Left ventricle myocardium inferior (tissue), 1 donor: ENCODE measurements around the gene WNK1. TPM values are rescaled to one million over a fixed set of nuclear protein-coding genes. Genes with fewer than 3 reads are reported as not detected.
"Not testable (repeated sequence)": the region's sequence is repeated elsewhere in the genome, so short reads cannot be mapped to it uniquely, and the experiment has no call there.

Experiments
- DNase-seq: peaks from one replicate; pipeline ENCODE4 v3.0.0-alpha.2; 2020
- H3K27ac ChIP-seq: fragments of 200-600 bp; replicated peaks from 2 replicates; pipeline ENCODE4 v1.8.0; 2021
- H3K27me3 ChIP-seq: fragments of 200-600 bp; 2 replicates; pipeline ENCODE4 v1.8.0; 2021; ENCODE audit warnings: low read depth
- H3K36me3 ChIP-seq: fragments of 200-600 bp; 2 replicates; pipeline ENCODE4 v1.8.0; 2021
- H3K4me1 ChIP-seq: fragments of 200-600 bp; 2 replicates; pipeline ENCODE4 v1.8.0; 2021
- H3K4me3 ChIP-seq: fragments of 200-600 bp; 2 replicates; pipeline ENCODE4 v1.8.0; 2021; ENCODE audit warnings: mild to moderate bottlenecking, moderate library complexity
- H3K9me3 ChIP-seq: fragments of 200-600 bp; replicated peaks from 2 replicates; pipeline ENCODE4 v1.8.0; 2021
- intact Hi-C: fragments of 100-400 bp; cut with micrococcal nuclease; formaldehyde crosslinking; loops from one replicate; pipeline ENCODE4 v1.11.0; 2022
- total RNA-seq: library from RNA; stranded (reverse); fragmentation: NEBNext Ultra II Directional; extraction: Animal tissue kit (Norgen Biotek cat#: 25700); gene quantifications from one replicate; pipeline ENCODE4 v1.2.1, GENCODE V29; 2021
- TF ChIP-seq, protein P1 (sequence below): fragments of 200-600 bp; IDR thresholded peaks from 2 replicates; pipeline ENCODE4 v1.8.0; 2021; ENCODE audit warnings: antibody characterized with exemption, mild to moderate bottlenecking, borderline replicate concordance
- donor health status: DM: no; HTN: yes; CAD: no; lungs with severe emphysema.

Gene WNK1
- total RNA-seq, 1 donor from 2014 or later: 289 TPM

- no peaks in the 10 kb centered on the region for H3K27me3 ChIP-seq
- intact Hi-C loops: no loop called here
- DNase-seq: no peak
- H3K9me3 ChIP-seq: no peaks in the 10 kb centered on the region
- TF ChIP-seq, protein P1, sequence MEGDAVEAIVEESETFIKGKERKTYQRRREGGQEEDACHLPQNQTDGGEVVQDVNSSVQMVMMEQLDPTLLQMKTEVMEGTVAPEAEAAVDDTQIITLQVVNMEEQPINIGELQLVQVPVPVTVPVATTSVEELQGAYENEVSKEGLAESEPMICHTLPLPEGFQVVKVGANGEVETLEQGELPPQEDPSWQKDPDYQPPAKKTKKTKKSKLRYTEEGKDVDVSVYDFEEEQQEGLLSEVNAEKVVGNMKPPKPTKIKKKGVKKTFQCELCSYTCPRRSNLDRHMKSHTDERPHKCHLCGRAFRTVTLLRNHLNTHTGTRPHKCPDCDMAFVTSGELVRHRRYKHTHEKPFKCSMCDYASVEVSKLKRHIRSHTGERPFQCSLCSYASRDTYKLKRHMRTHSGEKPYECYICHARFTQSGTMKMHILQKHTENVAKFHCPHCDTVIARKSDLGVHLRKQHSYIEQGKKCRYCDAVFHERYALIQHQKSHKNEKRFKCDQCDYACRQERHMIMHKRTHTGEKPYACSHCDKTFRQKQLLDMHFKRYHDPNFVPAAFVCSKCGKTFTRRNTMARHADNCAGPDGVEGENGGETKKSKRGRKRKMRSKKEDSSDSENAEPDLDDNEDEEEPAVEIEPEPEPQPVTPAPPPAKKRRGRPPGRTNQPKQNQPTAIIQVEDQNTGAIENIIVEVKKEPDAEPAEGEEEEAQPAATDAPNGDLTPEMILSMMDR: no peak
- H3K27ac ChIP-seq: no peak overlapping the region
- H3K36me3 ChIP-seq: peaks cover 56% of the 10 kb centered on the region
- H3K4me1 ChIP-seq: peaks cover 4% of the 10 kb centered on the region
- H3K4me3 ChIP-seq: no peak overlapping the region
These were observed 178.7 kb downstream of the WNK1 start for GRCh38 chr12:931060-931459.

DNA sequence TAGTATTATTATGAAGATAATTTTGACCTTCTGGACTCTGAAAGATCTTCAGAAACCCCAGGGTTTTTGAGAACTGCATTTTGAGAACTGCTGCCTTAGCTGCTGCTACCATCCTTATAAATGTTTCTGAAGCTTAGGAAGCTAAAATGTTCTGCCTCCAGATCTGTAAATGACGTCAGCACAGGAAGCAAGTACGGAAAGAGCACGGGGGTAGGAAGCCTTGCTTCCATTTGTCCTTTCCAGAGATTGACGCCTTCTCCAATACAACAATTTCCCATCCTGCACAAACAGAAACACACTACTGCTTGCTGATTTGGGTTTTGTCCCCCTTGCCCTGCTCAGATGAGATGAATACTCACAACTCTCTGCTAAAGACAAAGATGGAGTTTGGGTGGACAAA is 179.2 kb downstream of the WNK1 start:
- Histone ChIP-seq H3K36me3 (peaks cover 50% of the 10 kb centered on the region), H3K9me3 (no peaks in the 10 kb centered on the region), H3K27me3 (no peaks in the 10 kb centered on the region), H3K27ac (no peak overlapping the region), H3K4me1 (peaks cover 4% of the 10 kb centered on the region), H3K4me3 (no peak overlapping the region)
- TF ChIP-seq, protein P1: no peak
- intact Hi-C loops: no loop called here
- DNase-seq: no peak

GRCh38 chr12:935891-936290 is 183.5 kb downstream of the WNK1 start:
- H3K36me3 ChIP-seq: peaks cover 12% of the 10 kb centered on the region
- H3K4me3 ChIP-seq, H3K27ac ChIP-seq, DNase-seq, H3K4me1 ChIP-seq, H3K27me3 ChIP-seq, H3K9me3 ChIP-seq, intact Hi-C loops: not testable (repeated sequence)

DNA sequence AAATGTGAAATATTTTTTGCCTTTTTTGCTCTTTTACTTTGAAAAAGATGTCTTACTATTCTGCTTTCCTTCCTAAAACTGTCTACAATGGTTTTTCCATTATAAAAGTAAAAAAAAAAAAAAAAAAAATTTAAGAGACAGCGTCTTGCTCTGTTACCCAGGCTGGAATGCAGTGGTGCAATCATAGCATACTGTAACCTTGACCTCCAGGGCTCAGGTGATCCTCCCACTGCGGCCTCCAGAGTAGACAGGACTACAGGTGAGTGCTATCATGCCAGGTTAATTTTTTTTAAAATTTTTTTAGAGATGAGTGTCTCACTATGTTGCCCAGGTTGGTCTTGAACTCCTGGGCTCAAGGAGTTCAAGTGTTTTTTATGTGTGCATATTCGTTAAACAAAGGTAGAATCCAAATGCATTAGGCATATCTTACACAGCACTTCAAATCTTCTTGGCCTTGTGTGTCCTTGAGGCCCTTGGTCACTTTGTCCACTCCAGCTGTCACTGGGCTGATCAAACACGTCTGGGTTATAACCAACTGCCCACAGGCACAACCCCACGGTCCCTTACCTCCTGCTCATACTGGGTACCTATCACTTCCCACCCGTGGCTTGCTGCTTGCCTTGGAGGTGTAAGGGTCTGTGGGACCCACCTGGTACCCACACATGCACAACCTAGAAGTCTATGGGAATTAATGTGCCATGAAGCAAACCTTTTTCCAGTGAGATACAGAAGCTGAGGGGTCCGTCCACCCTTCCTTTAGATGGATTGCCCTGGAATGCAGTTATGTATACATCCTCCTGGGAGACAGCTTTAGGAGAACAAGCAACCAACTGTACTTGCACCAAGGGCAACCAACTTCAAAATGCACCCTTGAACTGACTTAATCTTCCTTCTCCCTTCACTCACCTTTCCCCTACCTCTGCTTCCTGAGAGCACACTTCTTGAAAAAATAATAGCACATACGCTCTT is 184.3 kb downstream of the WNK1 start:
- TF ChIP-seq, protein P1: no peak
- Histone ChIP-seq H3K4me3 (no peak overlapping the region), H3K27me3 (no peaks in the 10 kb centered on the region), H3K27ac (no peak overlapping the region), H3K9me3 (no peaks in the 10 kb centered on the region), H3K4me1 (peaks cover under 1% of the 10 kb centered on the region), H3K36me3 (peaks cover 12% of the 10 kb centered on the region)
- intact Hi-C loops: no loop called here
- DNase-seq: no peak

DNA sequence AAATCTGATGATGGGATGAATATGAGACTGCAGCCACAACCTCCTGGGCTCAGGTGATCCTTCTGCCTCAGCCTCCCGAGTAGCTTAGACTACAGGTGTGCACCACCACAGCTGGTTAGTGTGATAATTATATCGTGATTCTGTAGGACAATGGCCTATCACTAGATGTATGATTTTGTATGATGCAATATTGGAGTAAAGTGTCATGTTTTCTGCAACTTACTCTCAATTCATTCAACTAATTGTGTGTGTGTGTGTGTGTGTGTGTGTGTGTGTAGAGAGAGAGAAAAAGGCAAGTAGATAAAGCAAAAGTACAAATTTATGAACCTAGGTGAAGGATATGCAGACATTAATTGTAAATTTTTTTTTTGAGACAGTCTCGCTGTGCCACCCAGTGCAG is 186.4 kb downstream of the WNK1 start:
- Histone ChIP-seq H3K9me3 (no peaks in the 10 kb centered on the region), H3K4me1 (peaks cover 14% of the 10 kb centered on the region), H3K27me3 (no peaks in the 10 kb centered on the region), H3K27ac (no peak overlapping the region), H3K4me3 (no peak overlapping the region), H3K36me3 (peaks cover 15% of the 10 kb centered on the region)
- no peak for DNase-seq
- intact Hi-C loops: no loop called here
- TF ChIP-seq, protein P1: no peak

DNA sequence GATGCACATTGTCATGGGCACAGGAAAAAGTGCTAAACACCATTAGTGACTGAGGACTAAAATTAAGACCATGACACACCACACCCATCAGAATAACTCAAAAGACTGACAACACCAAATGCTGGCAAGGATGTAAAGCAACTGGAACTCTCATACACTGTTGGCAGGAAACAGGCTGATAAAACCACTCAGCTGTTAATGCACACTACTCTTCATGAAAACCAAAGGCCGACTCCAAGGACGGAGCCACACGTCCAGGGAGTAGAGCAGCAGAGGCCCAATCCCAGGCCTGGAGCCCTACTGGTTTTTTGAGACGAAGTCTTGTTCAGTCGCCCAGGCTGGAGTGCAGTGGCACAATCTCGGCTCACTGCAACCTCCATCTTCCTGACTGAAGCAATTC is 190.7 kb downstream of the WNK1 start:
- Histone ChIP-seq H3K36me3 (peaks cover 20% of the 10 kb centered on the region), H3K4me1 (peaks cover 22% of the 10 kb centered on the region), H3K4me3 (no peak overlapping the region), H3K27ac (peak overlapping the region; percentile 76), H3K9me3 (no peaks in the 10 kb centered on the region), H3K27me3 (no peaks in the 10 kb centered on the region)
- TF ChIP-seq, protein P1: no peak
- intact Hi-C loops: no loop called here
- DNase-seq: peak; percentile 30
